NCI-H2171 treated with DMSO at 0.1 percent for 48 hours (cell line): Measurements from ENCODE around the gene B4GALNT4.
"Not testable (repeated sequence)": the region's sequence is repeated elsewhere in the genome, so short reads cannot be mapped to it uniquely, and the experiment has no call there.

Source experiments
- DNase-seq: peaks from one replicate; lab custom pipeline; 2025; lab: John Stamatoyannopoulos, UW

B4GALNT4 gene

GRCh38 chr11:422249-422656 is 53.0 kb downstream of the B4GALNT4 start:
- DNase-seq = no peak

- no peak for DNase-seq
These were observed 54.9 kb downstream of the B4GALNT4 start for GRCh38 chr11:424232-424631.

- DNase-seq = not testable (repeated sequence)
These were observed 55.5 kb downstream of the B4GALNT4 start for GRCh38 chr11:424766-425165.

GRCh38 chr11:425301-425700 is 56.0 kb downstream of the B4GALNT4 start:
- DNase-seq = no peak

GRCh38 chr11:426851-427250 is 57.6 kb downstream of the B4GALNT4 start:
- DNase-seq = no peak

GRCh38 chr11:428295-428694 is 59.0 kb downstream of the B4GALNT4 start:
- DNase-seq = no peak

- DNase-seq = no peak
These were observed 60.1 kb downstream of the B4GALNT4 start for GRCh38 chr11:429391-429790.

GRCh38 chr11:429931-430456 is 60.7 kb downstream of the B4GALNT4 start:
- no peak for DNase-seq
